AG10803 (cell line): Measurements from ENCODE around the gene FAM98A.

Source experiments
- DNase-seq: peaks from one replicate; pipeline ENCODE4 v3.0.0; 2010; ENCODE audit warnings: low read depth
- H3K4me3 ChIP-seq: 2 replicates; pipeline ENCODE4 v1.5.1; 2011; ENCODE audit warnings: mild to moderate bottlenecking, low read length, control low read depth
- TF ChIP-seq, protein P1 (sequence below): conservative IDR thresholded peaks from 2 replicates; pipeline ENCODE4 v1.5.1; 2011; ENCODE audit warnings: mild to moderate bottlenecking, low read length, control low read depth, inconsistent platforms

The FAM98A gene

DNA sequence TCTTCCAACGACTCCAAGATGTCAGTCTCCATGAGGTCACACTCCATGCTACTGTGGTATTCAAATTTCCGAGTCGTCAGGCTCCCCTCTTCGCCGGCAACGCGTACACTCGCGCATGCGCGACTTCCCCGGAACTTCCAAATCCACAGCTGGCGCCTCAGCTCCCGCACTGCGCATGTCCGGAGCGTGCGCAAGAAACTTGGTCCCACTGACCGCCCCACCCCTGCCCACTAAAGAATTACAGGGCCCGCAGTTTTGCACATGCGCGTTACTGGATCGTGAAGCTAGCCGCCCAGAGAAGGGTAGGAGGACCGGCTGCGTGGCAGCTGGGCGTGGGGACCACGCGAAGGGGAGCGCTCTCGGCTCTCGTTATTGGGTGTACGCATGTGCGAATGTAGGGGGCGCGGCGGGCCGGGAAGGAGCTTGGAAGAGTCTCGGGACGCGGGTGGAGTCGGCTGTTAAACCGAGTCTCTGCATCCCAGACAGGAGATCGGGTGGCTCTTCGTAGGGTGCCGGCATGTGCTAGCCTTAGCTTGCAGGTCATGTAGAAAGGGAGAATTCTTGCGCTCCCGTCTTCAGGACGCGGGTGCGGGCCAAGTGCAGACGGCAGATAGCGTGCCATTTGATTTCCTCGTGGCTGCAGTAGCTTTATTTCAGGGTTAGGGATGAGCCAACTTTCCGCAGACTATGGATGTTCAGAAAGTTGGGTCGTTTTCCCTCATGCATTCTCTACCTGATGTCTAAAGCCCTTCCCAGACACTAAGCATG is at the start of gene FAM98A:
Gene FAM98A, minus strand, starts transcription at position 125 of the 768 bp plus-strand sequence. Its CDS starts 78 bp downstream, at position 47.
- peak within 1 kb of the TSS; percentile 100 for H3K4me3 ChIP-seq
- peak; percentile 99 for DNase-seq
- TF ChIP-seq, protein P1, sequence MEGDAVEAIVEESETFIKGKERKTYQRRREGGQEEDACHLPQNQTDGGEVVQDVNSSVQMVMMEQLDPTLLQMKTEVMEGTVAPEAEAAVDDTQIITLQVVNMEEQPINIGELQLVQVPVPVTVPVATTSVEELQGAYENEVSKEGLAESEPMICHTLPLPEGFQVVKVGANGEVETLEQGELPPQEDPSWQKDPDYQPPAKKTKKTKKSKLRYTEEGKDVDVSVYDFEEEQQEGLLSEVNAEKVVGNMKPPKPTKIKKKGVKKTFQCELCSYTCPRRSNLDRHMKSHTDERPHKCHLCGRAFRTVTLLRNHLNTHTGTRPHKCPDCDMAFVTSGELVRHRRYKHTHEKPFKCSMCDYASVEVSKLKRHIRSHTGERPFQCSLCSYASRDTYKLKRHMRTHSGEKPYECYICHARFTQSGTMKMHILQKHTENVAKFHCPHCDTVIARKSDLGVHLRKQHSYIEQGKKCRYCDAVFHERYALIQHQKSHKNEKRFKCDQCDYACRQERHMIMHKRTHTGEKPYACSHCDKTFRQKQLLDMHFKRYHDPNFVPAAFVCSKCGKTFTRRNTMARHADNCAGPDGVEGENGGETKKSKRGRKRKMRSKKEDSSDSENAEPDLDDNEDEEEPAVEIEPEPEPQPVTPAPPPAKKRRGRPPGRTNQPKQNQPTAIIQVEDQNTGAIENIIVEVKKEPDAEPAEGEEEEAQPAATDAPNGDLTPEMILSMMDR = peak; percentile 20

DNA sequence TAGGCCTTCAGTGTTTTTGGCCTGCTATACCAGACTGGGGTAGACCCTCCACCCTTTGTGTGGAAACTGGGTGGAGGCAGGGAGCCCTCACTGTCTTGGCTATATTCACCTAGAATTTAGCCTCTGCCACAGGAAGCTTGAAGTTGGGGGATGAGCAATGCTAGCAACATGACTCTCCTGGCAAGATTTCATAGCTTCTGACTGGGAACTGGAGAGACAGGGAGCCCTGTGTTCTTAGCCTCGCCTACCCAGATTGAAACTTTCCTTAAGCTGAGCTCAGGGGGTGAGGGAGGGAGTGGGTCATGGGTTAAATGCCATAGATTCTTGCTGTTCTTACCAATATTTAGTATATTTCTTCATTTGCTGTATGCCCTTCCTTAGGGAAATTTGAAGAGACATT is 46.8 kb upstream of the FAM98A start:
- peak; percentile 6 for DNase-seq
- H3K4me3 ChIP-seq = no peak overlapping the region
- TF ChIP-seq, protein P1 = no peak

DNA sequence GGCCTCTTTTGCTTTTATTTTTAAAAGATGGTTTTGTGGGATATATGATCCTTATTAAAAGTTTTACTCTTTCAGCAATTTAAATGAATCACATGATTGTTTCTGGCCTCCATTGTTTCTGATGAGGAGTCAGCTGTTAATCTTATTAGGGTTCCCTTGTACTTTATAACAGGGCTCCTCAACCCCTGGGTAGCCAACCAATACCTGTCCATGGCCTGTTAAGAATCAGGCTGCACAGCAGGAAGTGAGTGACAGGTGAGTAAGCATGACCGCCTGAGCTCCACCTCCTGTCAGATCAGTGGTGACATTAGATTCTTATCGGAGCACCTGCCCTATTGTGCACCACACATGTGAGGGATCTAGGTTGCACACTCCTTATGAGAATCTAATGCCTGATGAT is 45.1 kb upstream of the FAM98A start:
- no peak overlapping the region for H3K4me3 ChIP-seq
- no peak for DNase-seq
- TF ChIP-seq, protein P1 = no peak

DNA sequence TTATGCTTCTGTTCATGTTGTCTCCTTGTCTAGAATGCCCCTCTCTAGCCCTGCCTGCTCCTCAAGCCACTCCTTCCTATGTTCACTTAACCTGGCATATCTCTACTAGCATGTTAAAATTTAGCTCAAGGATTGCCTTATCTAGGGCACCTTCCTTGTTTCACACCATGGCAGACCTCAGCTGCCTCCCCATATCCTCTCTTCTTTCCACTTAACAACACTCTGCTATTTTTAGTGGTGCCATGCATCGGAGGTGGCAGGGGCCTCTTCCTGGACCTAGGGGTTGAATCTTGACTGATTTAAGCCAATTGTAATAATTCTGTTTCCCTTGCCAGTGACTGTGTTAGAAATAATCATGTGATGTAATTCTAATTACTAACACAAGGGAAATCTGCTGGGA is 36.9 kb upstream of the FAM98A start:
- no peak overlapping the region for H3K4me3 ChIP-seq
- DNase-seq = no peak
- TF ChIP-seq, protein P1 = no peak

DNA sequence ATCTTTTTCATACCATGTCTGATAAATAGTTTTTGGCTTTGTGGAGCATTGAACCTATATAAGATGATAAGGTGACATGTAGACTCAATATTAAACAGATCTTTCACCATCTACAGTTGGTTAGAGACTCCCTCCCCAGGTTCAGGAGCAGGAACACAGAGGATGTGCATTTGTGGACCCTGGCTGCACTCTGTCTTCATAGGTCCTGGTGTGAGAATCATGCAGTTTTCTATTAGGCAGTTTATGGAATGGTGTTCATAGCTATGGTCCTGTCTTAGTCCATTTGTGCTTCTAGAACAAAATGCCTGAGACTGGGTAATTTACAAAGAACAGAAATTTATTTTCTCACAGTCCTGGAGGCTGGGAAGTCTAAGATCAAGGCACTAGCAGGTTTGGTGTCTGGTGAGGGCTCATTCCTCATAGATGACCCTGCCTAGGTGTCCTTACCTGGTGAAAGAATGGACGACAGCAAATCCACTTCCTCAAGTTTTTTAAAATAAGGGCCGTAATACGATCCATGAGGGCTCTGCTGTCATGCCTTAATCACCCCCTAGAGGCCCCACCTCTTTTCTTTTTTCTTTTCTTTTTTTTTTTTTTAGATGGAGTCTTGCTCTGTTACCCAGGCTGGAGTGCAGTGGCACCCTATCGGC is 35.3 kb upstream of the FAM98A start:
- no peak overlapping the region for H3K4me3 ChIP-seq
- no peak for DNase-seq

DNA sequence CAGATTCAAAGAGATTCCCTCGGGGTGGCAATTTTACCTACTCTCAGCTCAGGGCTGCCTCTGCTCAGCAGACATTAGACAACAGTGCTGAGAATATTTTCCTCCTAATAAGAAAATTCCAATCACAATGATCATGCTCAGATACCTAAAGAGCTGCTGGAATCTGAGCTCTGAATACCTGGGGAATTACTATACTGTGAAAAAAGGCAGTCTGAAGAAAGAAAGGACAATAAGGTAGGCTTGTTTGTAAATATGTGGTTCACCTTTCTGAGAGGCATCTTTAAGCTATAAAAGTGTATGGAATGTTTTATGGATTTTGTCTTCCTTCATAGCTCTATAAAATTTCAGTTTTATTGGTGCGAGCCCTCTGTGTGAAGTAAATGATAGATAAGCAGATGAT is 34.2 kb upstream of the FAM98A start:
- no peak overlapping the region for H3K4me3 ChIP-seq
- DNase-seq = no peak
- TF ChIP-seq, protein P1 = no peak

More for the DNA sequence above, 35.3 kb upstream of the FAM98A start:
- TF ChIP-seq, protein P1 = no peak

DNA sequence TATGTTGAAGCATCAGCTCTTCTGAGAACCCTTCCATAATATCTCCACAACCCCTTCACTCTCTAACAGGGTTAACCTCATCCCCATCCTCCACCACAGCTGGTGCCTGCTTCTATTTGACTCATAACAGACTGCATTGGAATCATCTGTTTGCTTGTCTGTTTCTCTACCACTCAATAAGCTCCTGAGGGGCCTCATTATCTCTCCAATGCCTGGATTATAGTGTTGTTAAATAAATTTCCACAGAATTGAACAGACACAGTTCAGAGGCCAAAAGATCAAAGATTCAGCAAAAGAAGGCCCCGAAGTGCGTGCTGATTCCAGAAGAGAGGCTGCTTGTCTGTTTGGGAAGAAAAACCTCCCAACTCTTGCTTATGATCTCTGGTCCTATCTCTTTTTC is 33.7 kb upstream of the FAM98A start:
- TF ChIP-seq, protein P1 = no peak
- DNase-seq = no peak
- H3K4me3 ChIP-seq = no peak overlapping the region
